ENCODE results near the gene ATP5PB.

Gene ATP5PB

DNA sequence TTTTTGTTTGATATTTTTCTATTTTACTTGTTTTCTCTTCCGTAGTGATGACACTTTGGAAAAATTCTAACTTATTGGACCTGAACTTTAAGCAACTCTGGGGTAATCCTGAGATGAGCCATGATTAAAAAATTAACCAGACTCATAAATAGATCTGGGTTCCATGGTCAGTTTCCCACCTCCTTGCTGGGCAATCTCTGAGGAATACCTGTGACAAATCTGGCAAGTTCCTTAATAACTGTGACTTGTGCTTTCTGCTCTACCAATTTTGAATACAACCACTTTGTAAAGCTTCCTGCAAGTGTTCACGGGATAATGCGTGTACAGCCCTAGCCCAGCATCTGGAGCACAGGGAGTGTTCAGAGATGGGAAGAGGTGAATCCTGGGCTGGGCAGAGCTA lies 25.0 kb upstream of the ATP5PB start:
- no peak overlapping the region for H3K27ac ChIP-seq (ENCODE audit: low read length)
- no peak for DNase-seq

DNA sequence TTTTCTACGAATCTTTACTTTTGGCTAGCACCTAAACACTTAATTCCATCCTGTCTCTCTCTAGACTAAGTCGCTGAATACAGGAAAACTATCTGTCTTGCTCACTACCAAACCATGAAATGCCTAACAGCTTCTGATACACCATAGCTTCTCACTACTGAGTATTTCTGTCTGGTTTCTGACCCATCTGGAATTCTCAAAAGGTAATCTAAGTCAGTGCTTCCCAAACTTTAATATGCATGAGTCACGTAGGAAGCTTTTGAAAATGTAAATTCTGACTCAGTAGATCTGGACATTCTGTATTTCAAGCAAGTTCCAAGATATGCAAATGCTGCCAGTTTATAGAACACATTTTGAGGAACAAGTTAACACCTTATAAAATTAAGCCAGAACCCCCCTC lies 12.5 kb upstream of the ATP5PB start:
- Histone ChIP-seq H2AFZ (ENCODE audit: low read length) (no peak overlapping the region), H3K4me3 (ENCODE audit: low read length) (no peak overlapping the region), H3K27ac (ENCODE audit: low read length) (no peak overlapping the region), H3K9me3 (replicated peaks; ENCODE audit: insufficient read depth, low read length) (no peaks in the 10 kb centered on the region), H3K4me1 (ENCODE audit: low read length) (no peaks in the 10 kb centered on the region), H3K4me2 (ENCODE audit: low read depth, low read length) (no peak overlapping the region), H3F3A (ENCODE audit: insufficient read depth, low read length) (no peaks in the 10 kb centered on the region), H4K20me1 (ENCODE audit: insufficient read depth, low read length) (no peaks in the 10 kb centered on the region), H3K9me2 (replicated peaks; ENCODE audit: insufficient read depth, low read length) (no peaks in the 10 kb centered on the region), H3K9ac (ENCODE audit: low read length) (no peak overlapping the region), H3K79me2 (ENCODE audit: low read length) (no peaks in the 10 kb centered on the region), H3K36me3 (replicated peaks; ENCODE audit: insufficient read depth, low read length) (no peaks in the 10 kb centered on the region), H3K27me3 (replicated peaks; ENCODE audit: insufficient read depth, low read length) (no peaks in the 10 kb centered on the region)
- TF ChIP-seq CTCF (IDR thresholded peaks at IDR 0.05; ENCODE audit: low read length) (no peak), EZH2phosphoT487 (IDR thresholded peaks at IDR 0.05; ENCODE audit: low read length) (no peak), EZH2 (optimal IDR thresholded peaks at IDR 0.05; ENCODE audit: low read depth, low read length) (no peak)
- DNase-seq = no peak

More for the DNA sequence above, 25.0 kb upstream of the ATP5PB start:
- Histone ChIP-seq H3K9me2 (replicated peaks; ENCODE audit: insufficient read depth, low read length) (no peaks in the 10 kb centered on the region), H3K4me3 (ENCODE audit: low read length) (no peak overlapping the region), H3K36me3 (replicated peaks; ENCODE audit: insufficient read depth, low read length) (no peaks in the 10 kb centered on the region), H2AFZ (ENCODE audit: low read length) (no peak overlapping the region), H3K79me2 (ENCODE audit: low read length) (no peaks in the 10 kb centered on the region), H3F3A (ENCODE audit: insufficient read depth, low read length) (no peaks in the 10 kb centered on the region), H3K9me3 (replicated peaks; ENCODE audit: insufficient read depth, low read length) (no peaks in the 10 kb centered on the region), H3K27me3 (replicated peaks; ENCODE audit: insufficient read depth, low read length) (no peaks in the 10 kb centered on the region), H4K20me1 (ENCODE audit: insufficient read depth, low read length) (no peaks in the 10 kb centered on the region), H3K9ac (ENCODE audit: low read length) (no peak overlapping the region), H3K4me1 (ENCODE audit: low read length) (no peaks in the 10 kb centered on the region), H3K4me2 (ENCODE audit: low read depth, low read length) (no peak overlapping the region)
- no peak for TF ChIP-seq EZH2 (optimal IDR thresholded peaks at IDR 0.05; ENCODE audit: low read depth, low read length)
- TF ChIP-seq EZH2phosphoT487 (IDR thresholded peaks at IDR 0.05; ENCODE audit: low read length) = no peak
- TF ChIP-seq CTCF (IDR thresholded peaks at IDR 0.05; ENCODE audit: low read length) = no peak

- no peaks in the 10 kb centered on the region for H3K9me3 ChIP-seq (replicated peaks; ENCODE audit: insufficient read depth, low read length)
- no peaks in the 10 kb centered on the region for H3K79me2 ChIP-seq (ENCODE audit: low read length)
- H2AFZ ChIP-seq (ENCODE audit: low read length) = no peak overlapping the region
- no peaks in the 10 kb centered on the region for H3K4me1 ChIP-seq (ENCODE audit: low read length)
- TF ChIP-seq EZH2phosphoT487 (IDR thresholded peaks at IDR 0.05; ENCODE audit: low read length) = no peak
- TF ChIP-seq CTCF (IDR thresholded peaks at IDR 0.05; ENCODE audit: low read length) = no peak
- TF ChIP-seq EZH2 (optimal IDR thresholded peaks at IDR 0.05; ENCODE audit: low read depth, low read length) = no peak
- H3K36me3 ChIP-seq (replicated peaks; ENCODE audit: insufficient read depth, low read length) = no peaks in the 10 kb centered on the region
- H4K20me1 ChIP-seq (ENCODE audit: insufficient read depth, low read length) = no peaks in the 10 kb centered on the region
- H3K27ac ChIP-seq (ENCODE audit: low read length) = no peak overlapping the region
- no peaks in the 10 kb centered on the region for H3K9me2 ChIP-seq (replicated peaks; ENCODE audit: insufficient read depth, low read length)
- no peak overlapping the region for H3K4me2 ChIP-seq (ENCODE audit: low read depth, low read length)
- no peaks in the 10 kb centered on the region for H3K27me3 ChIP-seq (replicated peaks; ENCODE audit: insufficient read depth, low read length)
- H3K4me3 ChIP-seq (ENCODE audit: low read length) = no peak overlapping the region
- H3F3A ChIP-seq (ENCODE audit: insufficient read depth, low read length) = no peaks in the 10 kb centered on the region
- H3K9ac ChIP-seq (ENCODE audit: low read length) = no peak overlapping the region
- DNase-seq = no peak
Observed at GRCh38 chr1:111439461-111440351, 9.6 kb upstream of the ATP5PB start.
